ENCODE measurements around the gene HELLS. TPM values are rescaled to one million over a fixed set of nuclear protein-coding genes. Genes with fewer than 3 reads are reported as not detected.
A peak's percentile ranks its signal among the peaks of the same experiment; 100 is the strongest.

The HELLS gene
- total RNA-seq (13.5 TPM), polyA plus RNA-seq (ENCODE audit: insufficient read depth, low read depth, low replicate concordance) (1.6 TPM)
- long read RNA-seq, donor 1, partial matches to known transcripts, result 0 of 3 reads
- long read RNA-seq, donor 1, other reads (novel, unspliced or antisense), result 0 of 3 reads
- long read RNA-seq, donor 2, result 0 reads
- long read RNA-seq, donor 3, partial matches to known transcripts, result 5 of 6 reads
- long read RNA-seq, donor 3, other reads (novel, unspliced or antisense), result 0 of 6 reads
- long read RNA-seq, donor 4, partial matches to known transcripts, result 0 of 1 reads
- long read RNA-seq, donor 4, other reads (novel, unspliced or antisense), result 0 of 1 reads
- long read RNA-seq, donor 5, result 0 reads
- long read RNA-seq, donor 6, partial matches to known transcripts, result 0 of 4 reads
- long read RNA-seq, donor 6, other reads (novel, unspliced or antisense), result 0 of 4 reads
- long read RNA-seq, donor 7, partial matches to known transcripts, result 0 of 1 reads
- long read RNA-seq, donor 7, other reads (novel, unspliced or antisense), result 1 of 1 reads
- long read RNA-seq, donor 8, partial matches to known transcripts, result 0 of 1 reads
- long read RNA-seq, donor 8, other reads (novel, unspliced or antisense), result 0 of 1 reads
- long read RNA-seq, donor 9, result 0 reads
- long read RNA-seq, donor 10, partial matches to known transcripts, result 0 of 2 reads
- long read RNA-seq, donor 10, other reads (novel, unspliced or antisense), result 0 of 2 reads

- FAIRE-seq, result no peak
- H3K9ac ChIP-seq (ENCODE audit: low read length in 3 of 3), result peak within 1 kb of the TSS; percentile 70 to 91 (median 79)
- DNase-seq, result peak; percentile 90 to 96 (median 95)
- no peaks in the 10 kb centered on the region for H3K36me3 ChIP-seq (ENCODE audit: control insufficient read depth in 2 of 3, insufficient read depth in 3 of 3, low read length in 3 of 3)
- peak within 1 kb of the TSS; percentile 76 to 95 (median 87) for H3K4me3 ChIP-seq (ENCODE audit: low read length in 3 of 3)
- no peaks in the 10 kb centered on the region for H3K27me3 ChIP-seq (ENCODE audit: control insufficient read depth, insufficient read depth, low read length)
- intact Hi-C loops (cut with DNase I), result no loop called here
- no peaks in the 10 kb centered on the region for H3K9me3 ChIP-seq (ENCODE audit: control insufficient read depth in 2 of 3, insufficient read depth in 1 of 3, low read length in 3 of 3)
- H3K4me1 ChIP-seq (ENCODE audit: control insufficient read depth in 2 of 3, insufficient read depth in 2 of 3, low read depth in 1 of 3, low read length in 3 of 3), result peaks cover 0 to 4% (median 0%) of the 10 kb centered on the region in 3 donors
- TF ChIP-seq CTCF (IDR thresholded peaks at IDR 0.05; ENCODE audit: borderline replicate concordance, extremely low read depth, insufficient read depth), result no peak
- peak within 1 kb of the TSS; percentile 62 to 74 for H3K27ac ChIP-seq (ENCODE audit: low read depth in 2 of 2, low read length in 2 of 2)
Observed at GRCh38 chr10:94545391-94546048, at the start of gene HELLS. Gene HELLS, plus strand, starts transcription at chr10:94545788. Its CDS starts 134 bp downstream, at chr10:94545922.

DNA sequence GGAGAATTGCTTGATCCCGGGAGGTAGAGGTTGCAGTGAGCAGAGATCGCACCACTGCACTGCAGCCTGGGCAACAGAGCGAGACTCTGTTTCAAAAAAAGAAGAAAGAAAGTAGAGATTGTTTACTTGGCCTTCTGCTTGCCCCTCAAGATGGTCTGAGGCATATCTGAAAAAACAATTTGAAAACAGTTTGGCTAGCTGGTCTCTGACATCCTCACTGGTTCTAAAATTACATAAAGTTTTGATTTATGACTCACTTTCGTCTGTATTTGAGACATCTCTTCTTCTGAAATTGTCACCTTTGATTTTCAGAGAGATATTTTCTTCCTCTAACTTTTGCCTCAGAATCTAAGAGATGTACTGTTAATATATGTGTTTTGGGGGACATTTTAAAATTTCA lies 49.6 kb upstream of the HELLS start:
- Histone ChIP-seq H3K27ac (ENCODE audit: low read depth in 2 of 2, low read length in 2 of 2) (no peak overlapping the region), H3K4me1 (ENCODE audit: control insufficient read depth in 2 of 3, insufficient read depth in 2 of 3, low read depth in 1 of 3, low read length in 3 of 3) (no peaks in the 10 kb centered on the region), H3K9ac (ENCODE audit: low read length in 3 of 3) (no peak overlapping the region), H3K4me3 (ENCODE audit: low read length in 3 of 3) (no peak overlapping the region), H3K27me3 (ENCODE audit: control insufficient read depth, insufficient read depth, low read length) (no peaks in the 10 kb centered on the region), H3K36me3 (ENCODE audit: control insufficient read depth in 2 of 3, insufficient read depth in 3 of 3, low read length in 3 of 3) (no peaks in the 10 kb centered on the region), H3K9me3 (ENCODE audit: control insufficient read depth in 2 of 3, insufficient read depth in 1 of 3, low read length in 3 of 3) (no peaks in the 10 kb centered on the region)
- intact Hi-C loops (cut with DNase I), result no loop called here
- DNase-seq (no peak), FAIRE-seq (no peak)
- no peak for TF ChIP-seq CTCF (IDR thresholded peaks at IDR 0.05; ENCODE audit: borderline replicate concordance, extremely low read depth, insufficient read depth)

- Histone ChIP-seq H3K27me3 (ENCODE audit: control insufficient read depth, insufficient read depth, low read length) (no peaks in the 10 kb centered on the region), H3K36me3 (ENCODE audit: control insufficient read depth in 2 of 3, insufficient read depth in 3 of 3, low read length in 3 of 3) (no peaks in the 10 kb centered on the region), H3K9ac (ENCODE audit: low read length in 3 of 3) (no peak overlapping the region), H3K4me1 (ENCODE audit: control insufficient read depth in 2 of 3, insufficient read depth in 2 of 3, low read depth in 1 of 3, low read length in 3 of 3) (no peaks in the 10 kb centered on the region), H3K4me3 (ENCODE audit: low read length in 3 of 3) (no peak overlapping the region), H3K9me3 (ENCODE audit: control insufficient read depth in 2 of 3, insufficient read depth in 1 of 3, low read length in 3 of 3) (no peaks in the 10 kb centered on the region), H3K27ac (ENCODE audit: low read depth in 2 of 2, low read length in 2 of 2) (no peak overlapping the region)
- TF ChIP-seq CTCF (IDR thresholded peaks at IDR 0.05; ENCODE audit: borderline replicate concordance, extremely low read depth, insufficient read depth), result no peak
- DNase-seq (no peak), FAIRE-seq (no peak)
- intact Hi-C loops (cut with DNase I), result no loop called here
Observed at GRCh38 chr10:94496646-94497045, 48.9 kb upstream of the HELLS start.
